ENCODE results near the gene CDH8. TPM values are rescaled to one million over a fixed set of nuclear protein-coding genes. Genes with fewer than 3 reads are reported as not detected.

The CDH8 gene
- total and polyA plus RNA-seq, 2 donors (not counting 3 experiments of a cell fraction or from before 2014, with no cell fraction given): not detected

DNA sequence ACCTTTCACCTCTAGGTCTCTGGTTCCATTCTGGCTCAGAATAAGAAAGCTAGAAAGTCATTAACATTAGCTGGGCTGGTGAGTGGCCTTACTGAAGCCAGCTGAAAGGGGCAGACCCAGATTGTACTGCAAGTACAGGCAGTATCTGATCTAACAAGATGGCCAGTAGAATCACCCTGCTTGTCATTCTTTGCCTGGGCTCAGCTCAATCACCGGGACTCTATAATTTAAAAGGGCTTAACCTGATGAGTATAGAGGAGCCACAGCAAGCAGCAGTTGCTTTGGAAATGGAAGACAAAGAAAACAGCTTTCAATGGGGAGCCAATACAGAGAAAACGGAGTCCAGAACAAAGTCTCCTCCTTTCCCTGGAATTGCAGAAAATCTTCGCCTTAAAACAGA, 13.6 kb downstream of the CDH8 start:
- DNase-seq (ENCODE audit: low read depth, low spot score) (no peak), FAIRE-seq (no peak)
- BruUV-seq (replicated peaks): no TSS peak
- ChIA-PET CTCF (no interaction called here), POLR2A (no interaction called here)
- no peak overlapping the region for H3K4me3 ChIP-seq (replicated peaks in 1 of 3; ENCODE audit: insufficient read depth in 1 of 3, low read depth in 1 of 3, low read length in 3 of 3)
- H3K9me3 ChIP-seq (replicated peaks; ENCODE audit: control insufficient read depth, insufficient read depth, low read length): no peaks in the 10 kb centered on the region
- H3K27me3 ChIP-seq (ENCODE audit: control insufficient read depth in 2 of 2, insufficient read depth in 2 of 2, low read length in 2 of 2): no peaks in the 10 kb centered on the region
- intact Hi-C loops (cut with micrococcal nuclease): no loop called here
- H3K36me3 ChIP-seq (ENCODE audit: control insufficient read depth in 2 of 2, extremely low read depth in 1 of 2, insufficient read depth in 2 of 2, low read length in 2 of 2): no peaks in the 10 kb centered on the region
- no peak overlapping the region for H2AFZ ChIP-seq (ENCODE audit: low read depth, low read length)
- H4K20me1 ChIP-seq (replicated peaks; ENCODE audit: control insufficient read depth, extremely low read depth, insufficient read depth, low read length): no peaks in the 10 kb centered on the region
- no peaks in the 10 kb centered on the region for H3K4me1 ChIP-seq (ENCODE audit: control insufficient read depth, extremely low read depth, insufficient read depth, low read length)
- H3K4me2 ChIP-seq (ENCODE audit: insufficient read depth, low read length): no peak overlapping the region
- TF ChIP-seq GATA2 (IDR thresholded peaks at IDR 0.05; ENCODE audit: insufficient read depth, insufficient read length, low read depth, low read length): no peak
- TF ChIP-seq, protein P1, sequence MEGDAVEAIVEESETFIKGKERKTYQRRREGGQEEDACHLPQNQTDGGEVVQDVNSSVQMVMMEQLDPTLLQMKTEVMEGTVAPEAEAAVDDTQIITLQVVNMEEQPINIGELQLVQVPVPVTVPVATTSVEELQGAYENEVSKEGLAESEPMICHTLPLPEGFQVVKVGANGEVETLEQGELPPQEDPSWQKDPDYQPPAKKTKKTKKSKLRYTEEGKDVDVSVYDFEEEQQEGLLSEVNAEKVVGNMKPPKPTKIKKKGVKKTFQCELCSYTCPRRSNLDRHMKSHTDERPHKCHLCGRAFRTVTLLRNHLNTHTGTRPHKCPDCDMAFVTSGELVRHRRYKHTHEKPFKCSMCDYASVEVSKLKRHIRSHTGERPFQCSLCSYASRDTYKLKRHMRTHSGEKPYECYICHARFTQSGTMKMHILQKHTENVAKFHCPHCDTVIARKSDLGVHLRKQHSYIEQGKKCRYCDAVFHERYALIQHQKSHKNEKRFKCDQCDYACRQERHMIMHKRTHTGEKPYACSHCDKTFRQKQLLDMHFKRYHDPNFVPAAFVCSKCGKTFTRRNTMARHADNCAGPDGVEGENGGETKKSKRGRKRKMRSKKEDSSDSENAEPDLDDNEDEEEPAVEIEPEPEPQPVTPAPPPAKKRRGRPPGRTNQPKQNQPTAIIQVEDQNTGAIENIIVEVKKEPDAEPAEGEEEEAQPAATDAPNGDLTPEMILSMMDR (IDR thresholded peaks at IDR 0.05; ENCODE audit: extremely low read depth in 1 of 2, insufficient read depth in 1 of 2, low read depth in 1 of 2, low read length in 2 of 2): no peak
- TF ChIP-seq POLR2AphosphoS5 (IDR thresholded peaks at IDR 0.05; ENCODE audit: insufficient read depth, low read depth, low read length): no peak
- no peak for TF ChIP-seq FOS (IDR thresholded peaks at IDR 0.05; ENCODE audit: borderline replicate concordance, insufficient read depth, low read length)
- TF ChIP-seq MYC (IDR thresholded peaks at IDR 0.05; ENCODE audit: low read depth, low read length): no peak
- TF ChIP-seq EZH2 (IDR thresholded peaks at IDR 0.05; ENCODE audit: borderline replicate concordance, low read depth, low read length, severe bottlenecking): no peak
- no peak for TF ChIP-seq JUN (IDR thresholded peaks at IDR 0.05; ENCODE audit: borderline replicate concordance, insufficient read depth, insufficient read length, low read depth)
- TF ChIP-seq, protein P2, sequence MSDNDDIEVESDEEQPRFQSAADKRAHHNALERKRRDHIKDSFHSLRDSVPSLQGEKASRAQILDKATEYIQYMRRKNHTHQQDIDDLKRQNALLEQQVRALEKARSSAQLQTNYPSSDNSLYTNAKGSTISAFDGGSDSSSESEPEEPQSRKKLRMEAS (IDR thresholded peaks at IDR 0.05; ENCODE audit: insufficient read depth, insufficient read length): no peak
- no peak overlapping the region for H3K27ac ChIP-seq (ENCODE audit: insufficient read depth, low read depth, low read length)
- no peak overlapping the region for H3K9ac ChIP-seq (replicated peaks; ENCODE audit: extremely low read depth, insufficient read depth, low read length)
- dilution Hi-C loops (cut with MboI; ENCODE audit: extremely low pct_ligation_motif_present, low sequenced_read_pairs): no loop called here
- H3K79me2 ChIP-seq (ENCODE audit: control insufficient read depth, insufficient read depth, low read length): no peaks in the 10 kb centered on the region
- no peaks in the 10 kb centered on the region for H3K9me1 ChIP-seq (replicated peaks; ENCODE audit: control insufficient read depth, extremely low read depth, insufficient read depth, low read length)
